OCI-LY7 (cell line): ENCODE data around the gene TRIM15. TPM values are rescaled to one million over a fixed set of nuclear protein-coding genes. Genes with fewer than 3 reads are reported as not detected.

Experiments
- BruUV-seq: library from RNA; stranded (reverse); fragments of 400-500 nt; replicated peaks from 2 replicates; lab custom pipeline; 2021; lab: Mats Ljungman, UMichigan
- CTCF ChIA-PET: fragments of 300-600 bp; sonication (Branson Sonifier 250); formaldehyde crosslinking; loops from one replicate; lab custom pipeline; 2022; ENCODE audit warnings: antibody characterized with exemption; ENCODE audit not compliant: unreplicated experiment; lab: Charles Lee
- POLR2A ChIA-PET: fragments of 300-600 bp; sonication (Branson Sonifier 250); formaldehyde crosslinking; loops from one replicate; lab custom pipeline; 2022; ENCODE audit warnings: antibody characterized with exemption; lab: Charles Lee
- DNase-seq: peaks from one replicate; pipeline ENCODE4 v3.0.0-alpha.2; 2015; ENCODE audit warnings: low spot score
- H2AFZ ChIP-seq: fragments of 200-600 bp; sonication (generic), shearing (Covaris generic); 2 replicates; pipeline ENCODE4 v1.6.1; 2014; ENCODE audit warnings: mild to moderate bottlenecking, antibody characterized with exemption, low read length, moderate library complexity
- H3K27ac ChIP-seq: fragments of 200-600 bp; sonication (generic); 2 replicates; pipeline ENCODE4 v1.5.1; 2014; ENCODE audit warnings: mixed run types, low read depth, mild to moderate bottlenecking, moderate library complexity, low read length, inconsistent platforms; ENCODE audit not compliant: poor library complexity, severe bottlenecking
- H3K36me3 ChIP-seq: fragments of 200-600 bp; sonication (generic); 2 replicates; pipeline ENCODE4 v1.6.1; 2014; ENCODE audit warnings: mild to moderate bottlenecking, antibody characterized with exemption, low read length, moderate library complexity, mixed read lengths; ENCODE audit not compliant: insufficient read depth
- H3K4me1 ChIP-seq: fragments of 200-600 bp; sonication (generic); 2 replicates; pipeline ENCODE4 v1.5.1; 2014; ENCODE audit warnings: mild to moderate bottlenecking, low read length; ENCODE audit not compliant: insufficient read depth, poor library complexity, severe bottlenecking
- H3K4me2 ChIP-seq: fragments of 200-600 bp; sonication (generic); 2 replicates; pipeline ENCODE4 v1.6.1; 2014; ENCODE audit warnings: mild to moderate bottlenecking, low read length
- H3K4me3 ChIP-seq: fragments of 200-600 bp; sonication (generic); 2 replicates; pipeline ENCODE4 v1.5.1; 2014; ENCODE audit warnings: mild to moderate bottlenecking, low read depth, low read length; ENCODE audit not compliant: poor library complexity, severe bottlenecking
- H3K79me2 ChIP-seq: fragments of 200-600 bp; sonication (generic); 2 replicates; pipeline ENCODE4 v1.6.1; 2016; ENCODE audit warnings: low read depth, mild to moderate bottlenecking, low read length, moderate library complexity, mixed read lengths; ENCODE audit not compliant: insufficient read depth
- H3K9me2 ChIP-seq: fragments of 200-600 bp; sonication (generic); 2 replicates; pipeline ENCODE4 v1.6.1; 2016; ENCODE audit warnings: mild to moderate bottlenecking, low read length, mixed read lengths; ENCODE audit not compliant: insufficient read depth
- H3K9me3 ChIP-seq: fragments of 200-600 bp; sonication (generic); 2 replicates; pipeline ENCODE4 v1.6.1; 2014; ENCODE audit warnings: mild to moderate bottlenecking, mixed run types, low read length, mixed read lengths
- H4K20me1 ChIP-seq: fragments of 200-600 bp; sonication (generic); 2 replicates; pipeline ENCODE4 v1.6.1; 2014; ENCODE audit warnings: mild to moderate bottlenecking, antibody characterized with exemption, low read length, moderate library complexity, mixed read lengths; ENCODE audit not compliant: insufficient read depth
- EZH2phosphoT487 ChIP-seq: fragments of 200-600 bp; sonication (generic); IDR thresholded peaks from 2 replicates; pipeline ENCODE4 v1.6.1; 2018; ENCODE audit warnings: low read depth, borderline replicate concordance, mild to moderate bottlenecking, mixed run types, antibody characterized with exemption, low read length, moderate library complexity, mixed read lengths
- intact Hi-C: fragments of 100-400 bp; cut with micrococcal nuclease; formaldehyde crosslinking; loops from one replicate; pipeline ENCODE4 v1.10.0; 2022; ENCODE audit not compliant: unreplicated experiment
- total RNA-seq, 2 experiments: library from RNA; depleted of rRNA in 1 of 2; stranded (reverse); fragments of >200 nt in 1 of 2; shearing (Covaris generic) in 1 of 2; gene quantifications; 2 replicates each; pipeline ENCODE4 v1.2.3, GENCODE V29; 2014 to 2022
- TF ChIP-seq, protein P1 (sequence below): fragments of 200-600 bp; sonication (generic); conservative IDR thresholded peaks from 2 replicates; pipeline ENCODE4 v1.5.1; 2014; ENCODE audit warnings: mild to moderate bottlenecking, antibody characterized with exemption, low read length, moderate library complexity, mixed read lengths

Gene TRIM15
- total RNA-seq, 2 experiments from 2014 or later = not detected

- TF ChIP-seq, protein P1, sequence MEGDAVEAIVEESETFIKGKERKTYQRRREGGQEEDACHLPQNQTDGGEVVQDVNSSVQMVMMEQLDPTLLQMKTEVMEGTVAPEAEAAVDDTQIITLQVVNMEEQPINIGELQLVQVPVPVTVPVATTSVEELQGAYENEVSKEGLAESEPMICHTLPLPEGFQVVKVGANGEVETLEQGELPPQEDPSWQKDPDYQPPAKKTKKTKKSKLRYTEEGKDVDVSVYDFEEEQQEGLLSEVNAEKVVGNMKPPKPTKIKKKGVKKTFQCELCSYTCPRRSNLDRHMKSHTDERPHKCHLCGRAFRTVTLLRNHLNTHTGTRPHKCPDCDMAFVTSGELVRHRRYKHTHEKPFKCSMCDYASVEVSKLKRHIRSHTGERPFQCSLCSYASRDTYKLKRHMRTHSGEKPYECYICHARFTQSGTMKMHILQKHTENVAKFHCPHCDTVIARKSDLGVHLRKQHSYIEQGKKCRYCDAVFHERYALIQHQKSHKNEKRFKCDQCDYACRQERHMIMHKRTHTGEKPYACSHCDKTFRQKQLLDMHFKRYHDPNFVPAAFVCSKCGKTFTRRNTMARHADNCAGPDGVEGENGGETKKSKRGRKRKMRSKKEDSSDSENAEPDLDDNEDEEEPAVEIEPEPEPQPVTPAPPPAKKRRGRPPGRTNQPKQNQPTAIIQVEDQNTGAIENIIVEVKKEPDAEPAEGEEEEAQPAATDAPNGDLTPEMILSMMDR = no peak
- no peak for TF ChIP-seq EZH2phosphoT487
- Histone ChIP-seq H3K36me3 (no peaks in the 10 kb centered on the region), H3K79me2 (no peaks in the 10 kb centered on the region), H3K9me3 (no peaks in the 10 kb centered on the region), H3K4me3 (no peak overlapping the region), H3K27ac (no peak overlapping the region), H3K4me2 (no peak overlapping the region), H3K4me1 (no peaks in the 10 kb centered on the region), H3K9me2 (no peaks in the 10 kb centered on the region), H4K20me1 (no peaks in the 10 kb centered on the region), H2AFZ (no peak overlapping the region)
- POLR2A ChIA-PET = no interaction called here
- DNase-seq = no peak
- intact Hi-C loops = no loop called here
- BruUV-seq = no TSS peak
- CTCF ChIA-PET = no interaction called here
Observed at GRCh38 chr6:30122515-30122914, 40.8 kb upstream of the TRIM15 start.

GRCh38 chr6:30127238-30128093 is 35.9 kb upstream of the TRIM15 start:
- Histone ChIP-seq H3K9me3 (no peaks in the 10 kb centered on the region), H3K9me2 (no peaks in the 10 kb centered on the region), H3K4me1 (peaks cover 4% of the 10 kb centered on the region), H2AFZ (no peak overlapping the region), H3K4me3 (no peak overlapping the region), H3K79me2 (no peaks in the 10 kb centered on the region), H4K20me1 (no peaks in the 10 kb centered on the region), H3K36me3 (no peaks in the 10 kb centered on the region), H3K4me2 (no peak overlapping the region), H3K27ac (no peak overlapping the region)
- POLR2A ChIA-PET = interaction anchor here (0.6 kb wide), 1 partner anchor 8 kb away, joined by 3 read pairs; no protein-coding TSS in a partner anchor
- no TSS peak for BruUV-seq
- DNase-seq = no peak
- intact Hi-C loops = no loop called here
- no peak for TF ChIP-seq EZH2phosphoT487
- TF ChIP-seq, protein P1 = no peak
- CTCF ChIA-PET = no interaction called here
